ENCODE measurements around the gene NCKAP5L.

Gene NCKAP5L

GRCh38 chr12:49750027-49750995 lies 77.9 kb downstream of the NCKAP5L start:
- TF ChIP-seq EZH2phosphoT487 (conservative IDR thresholded peaks at IDR 0.05; ENCODE audit: low read length) (no peak), CTCF (IDR thresholded peaks at IDR 0.05; ENCODE audit: insufficient read depth, low read length, poor library complexity, severe bottlenecking) (no peak)
- peaks cover 92% of the 10 kb centered on the region for H3K79me2 ChIP-seq (ENCODE audit: insufficient read depth, low read length)
- no peaks in the 10 kb centered on the region for H3K9me2 ChIP-seq (replicated peaks; ENCODE audit: insufficient read depth, low read length)
- no peaks in the 10 kb centered on the region for H3K9me3 ChIP-seq (ENCODE audit: insufficient read depth, low read length)
- H3K4me3 ChIP-seq (ENCODE audit: insufficient read depth, low read length, poor library complexity, severe bottlenecking), result no peak overlapping the region
- peak overlapping the region; percentile 9; the same call in 1 of the 2 replicates for H3K27ac ChIP-seq (ENCODE audit: low read depth, low read length)
- peaks cover 26% of the 10 kb centered on the region for H3K36me3 ChIP-seq (ENCODE audit: low read length)
- no peak overlapping the region for H2AFZ ChIP-seq (ENCODE audit: low read depth, low read length, severe bottlenecking)
- no peak overlapping the region for H3K9ac ChIP-seq (ENCODE audit: low read length)
- no peaks in the 10 kb centered on the region for H3K27me3 ChIP-seq (ENCODE audit: low read length)
- H3F3A ChIP-seq (ENCODE audit: insufficient read depth), result 0 out of 2 replicates have a peak, but pooled peaks cover 6% of the 10 kb centered on the region
- peak overlapping the region; percentile 6 for H3K4me2 ChIP-seq (ENCODE audit: low read depth, low read length, poor library complexity, severe bottlenecking)
- peaks cover 26% of the 10 kb centered on the region for H4K20me1 ChIP-seq (ENCODE audit: low read depth, low read length)

- H4K20me1 ChIP-seq (ENCODE audit: low read depth, low read length), result peaks cover 34% of the 10 kb centered on the region
- peaks cover 14% of the 10 kb centered on the region; the same call in 1 of the 2 replicates for H3K36me3 ChIP-seq (ENCODE audit: low read length)
- no peaks in the 10 kb centered on the region for H3K27me3 ChIP-seq (ENCODE audit: low read length)
- H3K9me2 ChIP-seq (replicated peaks; ENCODE audit: insufficient read depth, low read length), result no peaks in the 10 kb centered on the region
- H3K4me2 ChIP-seq (ENCODE audit: low read depth, low read length, poor library complexity, severe bottlenecking), result no peak overlapping the region
- no peak overlapping the region for H3K4me3 ChIP-seq (ENCODE audit: insufficient read depth, low read length, poor library complexity, severe bottlenecking)
- H2AFZ ChIP-seq (ENCODE audit: low read depth, low read length, severe bottlenecking), result no peak overlapping the region
- TF ChIP-seq CTCF (IDR thresholded peaks at IDR 0.05; ENCODE audit: insufficient read depth, low read length, poor library complexity, severe bottlenecking) (no peak), EZH2phosphoT487 (conservative IDR thresholded peaks at IDR 0.05; ENCODE audit: low read length) (no peak)
- peaks cover 98% of the 10 kb centered on the region for H3K79me2 ChIP-seq (ENCODE audit: insufficient read depth, low read length)
- no peak overlapping the region for H3K9ac ChIP-seq (ENCODE audit: low read length)
- no peaks in the 10 kb centered on the region for H3K9me3 ChIP-seq (ENCODE audit: insufficient read depth, low read length)
- H3K27ac ChIP-seq (ENCODE audit: low read depth, low read length), result no peak overlapping the region
- no peaks in the 10 kb centered on the region for H3F3A ChIP-seq (ENCODE audit: insufficient read depth)
Measured at GRCh38 chr12:49748800-49749199, 79.4 kb downstream of the NCKAP5L start.

- Histone ChIP-seq H3K9me2 (replicated peaks; ENCODE audit: insufficient read depth, low read length) (no peaks in the 10 kb centered on the region), H3K27me3 (ENCODE audit: low read length) (no peaks in the 10 kb centered on the region), H3K36me3 (ENCODE audit: low read length) (peaks cover 10% of the 10 kb centered on the region; the same call in 1 of the 2 replicates), H3K9me3 (ENCODE audit: insufficient read depth, low read length) (no peaks in the 10 kb centered on the region), H3K4me3 (ENCODE audit: insufficient read depth, low read length, poor library complexity, severe bottlenecking) (no peak overlapping the region), H2AFZ (ENCODE audit: low read depth, low read length, severe bottlenecking) (no peak overlapping the region), H4K20me1 (ENCODE audit: low read depth, low read length) (peaks cover 39% of the 10 kb centered on the region), H3K4me2 (ENCODE audit: low read depth, low read length, poor library complexity, severe bottlenecking) (no peak overlapping the region), H3K79me2 (ENCODE audit: insufficient read depth, low read length) (peaks cover 100% of the 10 kb centered on the region), H3K9ac (ENCODE audit: low read length) (no peak overlapping the region), H3F3A (ENCODE audit: insufficient read depth) (no peaks in the 10 kb centered on the region), H3K27ac (ENCODE audit: low read depth, low read length) (no peak overlapping the region)
- TF ChIP-seq EZH2phosphoT487 (conservative IDR thresholded peaks at IDR 0.05; ENCODE audit: low read length) (no peak), CTCF (IDR thresholded peaks at IDR 0.05; ENCODE audit: insufficient read depth, low read length, poor library complexity, severe bottlenecking) (no peak)
Measured at GRCh38 chr12:49748306-49748705, 79.9 kb downstream of the NCKAP5L start.

Measured in SU-DHL-6 (cell line).